Measurements from ENCODE around the gene TRAPPC10. TPM values are rescaled to one million over a fixed set of nuclear protein-coding genes. Genes with fewer than 3 reads are reported as not detected.

TRAPPC10 gene
- total and polyA plus RNA-seq, 2 donors: 14.0 to 22.4 TPM

GRCh38 chr21:43970551-43970950 lies 41.6 kb upstream of the TRAPPC10 start:
- H3K4me3 ChIP-seq (ENCODE audit: low read length in 2 of 2): no peak overlapping the region
- peaks cover 39 to 43% of the 10 kb centered on the region in 2 donors for H3K36me3 ChIP-seq (ENCODE audit: control insufficient read depth in 2 of 2, insufficient read depth in 2 of 2, low read length in 1 of 2)
- 98% methylated on average over 18 of the region's 18 CpGs for WGBS
- no peak for DNase-seq (ENCODE audit: low read depth in 6 of 9, low spot score in 9 of 9)
- peaks cover 0 to 16% of the 10 kb centered on the region in 2 donors for H3K4me1 ChIP-seq (ENCODE audit: control insufficient read depth in 2 of 2, insufficient read depth in 2 of 2, low read length in 2 of 2)
- H3K27me3 ChIP-seq (ENCODE audit: control insufficient read depth in 2 of 2, insufficient read depth in 1 of 2, low read length in 1 of 2): no peaks in the 10 kb centered on the region
- no peak overlapping the region for H3K27ac ChIP-seq (ENCODE audit: low read depth in 1 of 2, low read length in 1 of 2)
- H3K9me3 ChIP-seq (ENCODE audit: control insufficient read depth in 2 of 2, insufficient read depth in 1 of 2, low read length in 1 of 2): no peaks in the 10 kb centered on the region

GRCh38 chr21:43971201-43971991 lies 40.7 kb upstream of the TRAPPC10 start:
- H3K27me3 ChIP-seq (ENCODE audit: control insufficient read depth in 2 of 2, insufficient read depth in 1 of 2, low read length in 1 of 2): no peaks in the 10 kb centered on the region
- WGBS: 96% methylated on average over 29 of the region's 29 CpGs
- DNase-seq (ENCODE audit: low read depth in 6 of 9, low spot score in 9 of 9): no peak
- peaks cover 39 to 43% of the 10 kb centered on the region in 2 donors for H3K36me3 ChIP-seq (ENCODE audit: control insufficient read depth in 2 of 2, insufficient read depth in 2 of 2, low read length in 1 of 2)
- no peak overlapping the region for H3K27ac ChIP-seq (ENCODE audit: low read depth in 1 of 2, low read length in 1 of 2)
- H3K9me3 ChIP-seq (ENCODE audit: control insufficient read depth in 2 of 2, insufficient read depth in 1 of 2, low read length in 1 of 2): no peaks in the 10 kb centered on the region
- H3K4me1 ChIP-seq (ENCODE audit: control insufficient read depth in 2 of 2, insufficient read depth in 2 of 2, low read length in 2 of 2): peaks cover 0 to 16% of the 10 kb centered on the region in 2 donors
- H3K4me3 ChIP-seq (ENCODE audit: low read length in 2 of 2): no peak overlapping the region

GRCh38 chr21:43971992-43972255 lies 40.2 kb upstream of the TRAPPC10 start:
- peaks cover 37 to 41% of the 10 kb centered on the region in 2 donors for H3K36me3 ChIP-seq (ENCODE audit: control insufficient read depth in 2 of 2, insufficient read depth in 2 of 2, low read length in 1 of 2)
- H3K27me3 ChIP-seq (ENCODE audit: control insufficient read depth in 2 of 2, insufficient read depth in 1 of 2, low read length in 1 of 2): no peaks in the 10 kb centered on the region
- no peak overlapping the region for H3K4me3 ChIP-seq (ENCODE audit: low read length in 2 of 2)
- peaks cover 0 to 16% of the 10 kb centered on the region in 2 donors for H3K4me1 ChIP-seq (ENCODE audit: control insufficient read depth in 2 of 2, insufficient read depth in 2 of 2, low read length in 2 of 2)
- 99% methylated on average over 11 of the region's 11 CpGs for WGBS
- no peak overlapping the region for H3K27ac ChIP-seq (ENCODE audit: low read depth in 1 of 2, low read length in 1 of 2)
- no peaks in the 10 kb centered on the region for H3K9me3 ChIP-seq (ENCODE audit: control insufficient read depth in 2 of 2, insufficient read depth in 1 of 2, low read length in 1 of 2)
- DNase-seq (ENCODE audit: low read depth in 6 of 9, low spot score in 9 of 9): no peak

- Histone ChIP-seq H3K36me3 (ENCODE audit: control insufficient read depth in 2 of 2, insufficient read depth in 2 of 2, low read length in 1 of 2) (peaks cover 38 to 39% of the 10 kb centered on the region in 2 donors), H3K4me1 (ENCODE audit: control insufficient read depth in 2 of 2, insufficient read depth in 2 of 2, low read length in 2 of 2) (peaks cover 0 to 12% of the 10 kb centered on the region in 2 donors), H3K9me3 (ENCODE audit: control insufficient read depth in 2 of 2, insufficient read depth in 1 of 2, low read length in 1 of 2) (no peaks in the 10 kb centered on the region), H3K4me3 (ENCODE audit: low read length in 2 of 2) (no peak overlapping the region), H3K27me3 (ENCODE audit: control insufficient read depth in 2 of 2, insufficient read depth in 1 of 2, low read length in 1 of 2) (no peaks in the 10 kb centered on the region), H3K27ac (ENCODE audit: low read depth in 1 of 2, low read length in 1 of 2) (no peak overlapping the region)
- WGBS: 93% methylated on average over 29 of the region's 29 CpGs
- no peak for DNase-seq (ENCODE audit: low read depth in 6 of 9, low spot score in 9 of 9)
These were observed 39.1 kb upstream of the TRAPPC10 start for GRCh38 chr21:43972850-43973633.

GRCh38 chr21:43973634-43973955 lies 38.5 kb upstream of the TRAPPC10 start:
- no peak for DNase-seq (ENCODE audit: low read depth in 6 of 9, low spot score in 9 of 9)
- Histone ChIP-seq H3K9me3 (ENCODE audit: control insufficient read depth in 2 of 2, insufficient read depth in 1 of 2, low read length in 1 of 2) (no peaks in the 10 kb centered on the region), H3K27me3 (ENCODE audit: control insufficient read depth in 2 of 2, insufficient read depth in 1 of 2, low read length in 1 of 2) (no peaks in the 10 kb centered on the region), H3K27ac (ENCODE audit: low read depth in 1 of 2, low read length in 1 of 2) (no peak overlapping the region), H3K36me3 (ENCODE audit: control insufficient read depth in 2 of 2, insufficient read depth in 2 of 2, low read length in 1 of 2) (peaks cover 39 to 40% of the 10 kb centered on the region in 2 donors), H3K4me3 (ENCODE audit: low read length in 2 of 2) (no peak overlapping the region), H3K4me1 (ENCODE audit: control insufficient read depth in 2 of 2, insufficient read depth in 2 of 2, low read length in 2 of 2) (peaks cover 0 to 12% of the 10 kb centered on the region in 2 donors)
- WGBS: 89% methylated on average over 12 of the region's 12 CpGs

GRCh38 chr21:43974791-43975468 lies 37.2 kb upstream of the TRAPPC10 start:
- H3K27me3 ChIP-seq (ENCODE audit: control insufficient read depth in 2 of 2, insufficient read depth in 1 of 2, low read length in 1 of 2): no peaks in the 10 kb centered on the region
- H3K36me3 ChIP-seq (ENCODE audit: control insufficient read depth in 2 of 2, insufficient read depth in 2 of 2, low read length in 1 of 2): peaks cover 29 to 38% of the 10 kb centered on the region in 2 donors
- no peak overlapping the region for H3K4me3 ChIP-seq (ENCODE audit: low read length in 2 of 2)
- H3K9me3 ChIP-seq (ENCODE audit: control insufficient read depth in 2 of 2, insufficient read depth in 1 of 2, low read length in 1 of 2): no peaks in the 10 kb centered on the region
- H3K27ac ChIP-seq (ENCODE audit: low read depth in 1 of 2, low read length in 1 of 2): peak overlapping the region in 1 of 2 donors; percentile 37
- no peak for DNase-seq (ENCODE audit: low read depth in 6 of 9, low spot score in 9 of 9)
- 96% methylated on average over 16 of the region's 16 CpGs for WGBS
- peaks cover 0 to 12% of the 10 kb centered on the region in 2 donors for H3K4me1 ChIP-seq (ENCODE audit: control insufficient read depth in 2 of 2, insufficient read depth in 2 of 2, low read length in 2 of 2)

GRCh38 chr21:43975469-43976098 lies 36.5 kb upstream of the TRAPPC10 start:
- peak; percentile 40 to 85 (median 66) for DNase-seq (ENCODE audit: low read depth in 6 of 9, low spot score in 9 of 9)
- peaks cover 22 to 33% of the 10 kb centered on the region in 2 donors for H3K36me3 ChIP-seq (ENCODE audit: control insufficient read depth in 2 of 2, insufficient read depth in 2 of 2, low read length in 1 of 2)
- H3K4me3 ChIP-seq (ENCODE audit: low read length in 2 of 2): no peak overlapping the region
- no peaks in the 10 kb centered on the region for H3K9me3 ChIP-seq (ENCODE audit: control insufficient read depth in 2 of 2, insufficient read depth in 1 of 2, low read length in 1 of 2)
- no peaks in the 10 kb centered on the region for H3K27me3 ChIP-seq (ENCODE audit: control insufficient read depth in 2 of 2, insufficient read depth in 1 of 2, low read length in 1 of 2)
- no peak overlapping the region for H3K27ac ChIP-seq (ENCODE audit: low read depth in 1 of 2, low read length in 1 of 2)
- peaks cover 0 to 17% of the 10 kb centered on the region in 2 donors for H3K4me1 ChIP-seq (ENCODE audit: control insufficient read depth in 2 of 2, insufficient read depth in 2 of 2, low read length in 2 of 2)
- WGBS: 44% methylated on average over 24 of the region's 24 CpGs

- no peaks in the 10 kb centered on the region for H3K27me3 ChIP-seq (ENCODE audit: control insufficient read depth in 2 of 2, insufficient read depth in 1 of 2, low read length in 1 of 2)
- no peaks in the 10 kb centered on the region for H3K9me3 ChIP-seq (ENCODE audit: control insufficient read depth in 2 of 2, insufficient read depth in 1 of 2, low read length in 1 of 2)
- WGBS: 97% methylated on average over 9 of the region's 9 CpGs
- no peak overlapping the region for H3K27ac ChIP-seq (ENCODE audit: low read depth in 1 of 2, low read length in 1 of 2)
- H3K36me3 ChIP-seq (ENCODE audit: control insufficient read depth in 2 of 2, insufficient read depth in 2 of 2, low read length in 1 of 2): peaks cover 23 to 31% of the 10 kb centered on the region in 2 donors
- peaks cover 0 to 22% of the 10 kb centered on the region in 2 donors for H3K4me1 ChIP-seq (ENCODE audit: control insufficient read depth in 2 of 2, insufficient read depth in 2 of 2, low read length in 2 of 2)
- DNase-seq (ENCODE audit: low read depth in 6 of 9, low spot score in 9 of 9): no peak
- no peak overlapping the region for H3K4me3 ChIP-seq (ENCODE audit: low read length in 2 of 2)
These were observed 35.4 kb upstream of the TRAPPC10 start for GRCh38 chr21:43976661-43977060.

Measured in thymus (tissue), 11 donors.